Thyroid gland (tissue), 4 donors: ENCODE results near the gene SHISA5.

Experiments used
- CTCF ChIP-seq, 6 experiments: fragments of 200-600 bp in 3 of 6; fragments of 450-650 bp in 3 of 6; sonication (generic) in 3 of 6; IDR thresholded peaks; one replicate each; pipeline ENCODE4 v1.5.1; 2016 to 2019; ENCODE audit warnings: antibody characterized with exemption in 6 of 6, mild to moderate bottlenecking in 2 of 6, inconsistent platforms in 1 of 6, moderate library complexity in 1 of 6
- POLR2A ChIP-seq, 2 donors: fragments of 450-650 bp; IDR thresholded peaks; one replicate each; pipeline ENCODE4 v1.6.1; 2017; ENCODE audit warnings: antibody characterized with exemption in 2 of 2, mild to moderate bottlenecking in 2 of 2, moderate library complexity in 1 of 2

- no peak for TF ChIP-seq CTCF (IDR thresholded peaks at IDR 0.05)
- no peak for TF ChIP-seq POLR2A (IDR thresholded peaks at IDR 0.05)
These were observed 12.6 kb upstream of the SHISA5 start for GRCh38 chr3:48516571-48516970.
